K562 (cell line): ENCODE measurements around the gene FLT1. TPM values are rescaled to one million over a fixed set of nuclear protein-coding genes. Genes with fewer than 3 reads are reported as not detected.

Experiments
- ESRRB ChIP-seq: fragments of 250-450 bp; sonication (Bioruptor Pico); IDR thresholded peaks from 2 replicates; pipeline ENCODE4 v1.5.0; 2020; ENCODE audit warnings: mild to moderate bottlenecking, moderate library complexity, borderline replicate concordance
- FOXP1 ChIP-seq: sonication (generic); formaldehyde crosslinking; IDR thresholded peaks from 2 replicates; pipeline ENCODE4 v1.8.0; 2022; ENCODE audit warnings: mild to moderate bottlenecking, missing genetic modification reagents
- GABPB2 ChIP-seq: fragments of 250-450 bp; sonication (Bioruptor Pico); conservative IDR thresholded peaks from 2 replicates; pipeline ENCODE4 v1.5.1; 2021; ENCODE audit warnings: mild to moderate bottlenecking
- HES1 ChIP-seq: fragments of 450-650 bp; IDR thresholded peaks from 2 replicates; pipeline ENCODE4 v1.6.1; 2016; ENCODE audit warnings: low read depth, mild to moderate bottlenecking, moderate library complexity
- HNRNPUL1 ChIP-seq: fragments of 200-400 bp; formaldehyde crosslinking; IDR thresholded peaks from 2 replicates; pipeline ENCODE4 v1.6.1; 2017; ENCODE audit warnings: low read length
- ILF3 ChIP-seq: fragments of 450-650 bp; IDR thresholded peaks from 2 replicates; pipeline ENCODE4 v1.6.1; 2018; ENCODE audit warnings: antibody characterized with exemption, mild to moderate bottlenecking, moderate library complexity, borderline replicate concordance
- KLF16 ChIP-seq: IDR thresholded peaks from 2 replicates; pipeline ENCODE4 v1.6.1; 2016; ENCODE audit warnings: antibody characterized with exemption
- MEIS2 ChIP-seq: fragments of 450-650 bp; IDR thresholded peaks from 2 replicates; pipeline ENCODE4 v1.6.1; 2014; ENCODE audit warnings: mild to moderate bottlenecking; ENCODE audit not compliant: partially characterized antibody
- SOX6 ChIP-seq: fragments of 450-650 bp; IDR thresholded peaks from 2 replicates; pipeline ENCODE4 v1.6.1; 2014; ENCODE audit warnings: mild to moderate bottlenecking
- SREBF2 ChIP-seq: sonication (generic); formaldehyde crosslinking; IDR thresholded peaks from 2 replicates; pipeline ENCODE4 v1.4.0; 2020; ENCODE audit warnings: mild to moderate bottlenecking, missing genetic modification reagents
- SRSF7 ChIP-seq: fragments of 200-400 bp; formaldehyde crosslinking; optimal IDR thresholded peaks from 2 replicates; pipeline ENCODE3; 2017; ENCODE audit warnings: mild to moderate bottlenecking, low read depth, low read length
- ZNF124 ChIP-seq: sonication (generic); formaldehyde crosslinking; IDR thresholded peaks from 2 replicates; pipeline ENCODE4 v1.8.1; 2022; ENCODE audit warnings: missing genetic modification reagents
- ZNF143 ChIP-seq: sonication (generic); formaldehyde crosslinking; IDR thresholded peaks from 2 replicates; pipeline ENCODE4 v1.9.0; 2022; ENCODE audit warnings: mild to moderate bottlenecking, missing genetic modification reagents
- polyA plus RNA-seq, 8 experiments: library from polyadenylated mRNA; depleted of rRNA in 4 of 8; stranded (reverse) in 5 of 8; unstranded in 3 of 8; fragments of >200 nt; fragmentation: Nextera tagmentation in 2 of 8; fragmentation: Illumina TruSeq in 1 of 8; extraction: Ambion mirVana in 2 of 8; extraction: Trizol in 1 of 8; gene quantifications; 2 replicates each; pipeline versions ENCODE4 v1.2.1 to v1.2.3, GENCODE V29; 2011 to 2014; ENCODE audit warnings: inconsistent platforms in 1 of 8, missing spikeins in 1 of 8
- total RNA-seq, 7 experiments: library from RNA; depleted of rRNA in 6 of 7; stranded (reverse); fragments of >200 nt in 6 of 7; fragmentation: Illumina TruSeq in 2 of 7; extraction: Trizol in 2 of 7; gene quantifications; 2 replicates each; pipeline versions ENCODE4 v1.2.1 to v1.2.3, GENCODE V29; 2011 to 2021; ENCODE audit warnings: low replicate concordance in 1 of 7
- TF ChIP-seq, protein P1 (sequence below), 2 experiments: IDR thresholded peaks in 1 of 2; conservative IDR thresholded peaks in 1 of 2; 2 replicates each; pipeline ENCODE4 v1.6.1; 2016; ENCODE audit warnings: low read depth in 2 of 2, mild to moderate bottlenecking in 1 of 2, missing compliant biosample characterization in 1 of 2, missing genetic modification characterization in 1 of 2, moderate library complexity in 1 of 2

Gene FLT1
- total and polyA plus RNA-seq, 9 of the 15 experiments (the other 6 are each of a cell fraction or from before 2014, with no cell fraction given): 0.01 to 2.0 (median 0.22) TPM

GRCh38 chr13:28385362-28385761 lies 109.6 kb downstream of the FLT1 start (continued):
- TF ChIP-seq, protein P1, sequence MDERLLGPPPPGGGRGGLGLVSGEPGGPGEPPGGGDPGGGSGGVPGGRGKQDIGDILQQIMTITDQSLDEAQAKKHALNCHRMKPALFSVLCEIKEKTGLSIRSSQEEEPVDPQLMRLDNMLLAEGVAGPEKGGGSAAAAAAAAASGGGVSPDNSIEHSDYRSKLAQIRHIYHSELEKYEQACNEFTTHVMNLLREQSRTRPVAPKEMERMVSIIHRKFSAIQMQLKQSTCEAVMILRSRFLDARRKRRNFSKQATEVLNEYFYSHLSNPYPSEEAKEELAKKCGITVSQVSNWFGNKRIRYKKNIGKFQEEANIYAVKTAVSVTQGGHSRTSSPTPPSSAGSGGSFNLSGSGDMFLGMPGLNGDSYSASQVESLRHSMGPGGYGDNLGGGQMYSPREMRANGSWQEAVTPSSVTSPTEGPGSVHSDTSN (CRISPR knock-in tag; IDR thresholded peaks at IDR 0.05; ENCODE audit: low read depth): no peak
- TF ChIP-seq, protein P1 (tag; conservative IDR thresholded peaks at IDR 0.05; ENCODE audit: low read depth): peak; percentile 28; the same call in 1 of the 2 replicates
- TF ChIP-seq SRSF7: no peak
- TF ChIP-seq HES1: no peak
- TF ChIP-seq ZNF143: no peak
- TF ChIP-seq SREBF2 (CRISPR knock-in tag): no peak
- TF ChIP-seq ILF3: no peak
- TF ChIP-seq HNRNPUL1: no peak
- no peak for TF ChIP-seq SOX6
- no peak for TF ChIP-seq KLF16
- peak; percentile 6 for TF ChIP-seq MEIS2
- TF ChIP-seq ZNF124 (CRISPR knock-in tag): no peak
- TF ChIP-seq FOXP1 (CRISPR knock-in tag): no peak
- no peak for TF ChIP-seq GABPB2 (CRISPR knock-in tag)
- TF ChIP-seq ESRRB (CRISPR knock-in tag): no peak
